HG03342 (cell line): ENCODE measurements around the gene EGFLAM.

Experiments
- ATAC-seq: cut with Tn5 transposase; IDR thresholded peaks from one replicate; pipeline ENCODE4 v1.9.1; 2021; ENCODE audit warnings: mild to moderate bottlenecking, moderate library complexity; ENCODE audit not compliant: unreplicated experiment

EGFLAM gene

GRCh38 chr5:38265546-38266179 lies 7.3 kb downstream of the EGFLAM start:
- peak; percentile 85 for ATAC-seq

GRCh38 chr5:38267372-38267771 lies 9.0 kb downstream of the EGFLAM start:
- ATAC-seq: no peak

GRCh38 chr5:38273626-38274025 lies 15.3 kb downstream of the EGFLAM start:
- ATAC-seq: no peak

- no peak for ATAC-seq
Measured at GRCh38 chr5:38274370-38274769, 16.0 kb downstream of the EGFLAM start.

DNA sequence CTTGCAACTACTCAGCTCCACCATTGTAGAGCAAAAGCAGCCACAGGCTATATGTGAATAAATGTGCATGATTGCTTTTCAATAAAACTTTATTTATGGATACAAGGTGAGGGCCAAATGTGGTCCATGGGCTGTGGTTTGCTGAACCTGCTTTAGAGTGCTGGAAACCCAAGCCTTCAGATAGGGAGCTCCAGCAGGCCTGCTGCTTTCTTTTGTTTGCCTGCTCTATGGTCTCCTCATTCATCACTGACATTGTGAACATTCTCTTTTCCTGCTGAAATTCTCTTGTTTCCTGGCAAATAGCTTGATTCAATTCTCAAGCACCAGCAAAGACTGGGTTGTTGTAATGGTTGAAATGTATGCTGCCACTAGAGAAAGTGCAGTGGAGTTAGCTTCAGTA lies 26.0 kb downstream of the EGFLAM start:
- no peak for ATAC-seq

GRCh38 chr5:38285226-38285625 lies 26.9 kb downstream of the EGFLAM start:
- ATAC-seq: no peak

- no peak for ATAC-seq
Measured at GRCh38 chr5:38286002-38286401, 27.6 kb downstream of the EGFLAM start.

DNA sequence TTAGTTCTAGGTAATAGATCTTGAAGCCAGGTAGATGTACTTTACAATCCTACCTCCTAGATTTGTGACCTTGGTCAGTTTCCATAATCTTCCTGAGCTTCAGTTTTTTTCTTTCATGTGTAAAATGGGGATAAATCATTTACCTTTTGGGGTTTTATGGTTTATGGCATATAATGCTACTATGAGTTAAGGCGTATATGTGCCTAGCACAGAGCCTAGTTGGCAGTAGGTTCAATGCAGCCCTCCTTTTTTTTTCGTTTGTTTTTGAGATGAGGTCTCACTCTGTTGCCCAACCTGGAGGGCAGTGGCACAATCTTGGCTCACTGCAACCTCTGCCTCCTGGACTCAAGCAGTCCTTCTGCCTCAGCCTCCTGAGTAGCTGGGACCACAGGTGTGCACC lies 28.8 kb downstream of the EGFLAM start:
- ATAC-seq: no peak

- ATAC-seq: no peak
Measured at GRCh38 chr5:38289457-38289856, 31.1 kb downstream of the EGFLAM start.

DNA sequence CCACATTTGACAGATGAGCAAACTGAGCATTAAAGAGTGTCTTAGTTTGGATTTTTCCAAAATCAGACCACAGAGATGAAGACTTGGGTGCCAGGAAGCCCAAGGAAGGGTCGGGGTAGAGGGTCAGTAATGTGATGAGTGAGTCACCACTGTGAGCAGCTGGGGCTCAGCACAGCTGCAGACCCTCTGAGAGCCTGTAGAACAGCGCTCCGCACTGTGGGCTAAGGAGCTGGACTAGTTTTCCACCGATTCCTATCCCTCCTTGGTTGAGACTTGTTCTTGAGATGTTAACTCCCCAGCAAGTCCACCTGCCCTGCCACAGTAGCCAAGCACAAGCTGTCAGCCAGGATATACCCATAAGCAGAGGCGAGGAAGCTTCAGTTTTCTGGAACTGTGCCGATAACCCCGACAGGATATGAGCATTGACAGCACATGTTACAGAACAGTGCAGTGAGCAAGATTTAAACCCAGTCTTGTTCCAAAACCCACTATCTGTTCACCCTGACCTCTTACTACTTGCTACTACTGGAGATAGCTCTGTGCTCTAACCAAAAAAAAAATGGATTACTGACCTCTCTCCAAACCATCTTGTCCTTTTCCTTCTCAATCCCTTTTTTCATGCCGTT lies 31.8 kb downstream of the EGFLAM start:
- no peak for ATAC-seq

DNA sequence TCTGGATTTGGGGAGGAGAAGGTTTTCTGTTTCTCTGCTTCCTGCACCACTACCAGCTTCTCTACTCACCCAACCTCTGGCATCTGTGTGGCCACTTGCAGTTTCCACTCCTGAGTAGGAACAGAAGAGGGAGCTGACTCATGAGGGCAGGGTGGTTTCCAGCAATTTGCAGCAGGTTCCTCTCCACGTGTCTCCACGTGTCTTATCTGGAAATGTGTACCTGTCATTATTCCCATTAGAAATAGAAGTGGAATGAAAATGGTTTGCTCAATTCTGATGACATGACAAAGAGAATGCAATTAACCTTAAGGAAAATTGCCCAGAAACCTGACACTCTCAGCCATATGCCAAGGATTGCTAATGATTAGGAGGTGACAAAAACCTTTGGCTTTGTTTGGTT lies 33.0 kb downstream of the EGFLAM start:
- no peak for ATAC-seq

GRCh38 chr5:38292228-38292627 lies 33.9 kb downstream of the EGFLAM start:
- no peak for ATAC-seq

DNA sequence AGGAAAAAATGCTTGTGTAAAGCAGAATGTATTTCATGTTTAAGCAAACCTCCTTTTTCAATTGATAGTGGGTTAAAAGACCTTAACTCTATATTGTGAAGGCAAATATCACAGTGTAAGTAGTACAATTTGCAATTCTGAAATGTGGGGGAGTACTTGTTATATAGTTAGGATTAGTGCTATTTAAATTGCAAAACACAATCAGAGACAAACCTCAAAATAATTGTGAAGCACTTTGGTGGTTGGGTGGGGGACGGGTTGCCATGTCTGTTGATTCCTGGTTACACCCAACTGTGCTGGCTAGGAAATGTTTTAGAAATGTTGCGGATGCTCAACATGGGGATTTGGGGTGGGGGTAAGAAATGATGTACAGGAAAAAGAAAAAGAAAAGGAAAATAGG lies 37.4 kb downstream of the EGFLAM start:
- ATAC-seq: no peak

DNA sequence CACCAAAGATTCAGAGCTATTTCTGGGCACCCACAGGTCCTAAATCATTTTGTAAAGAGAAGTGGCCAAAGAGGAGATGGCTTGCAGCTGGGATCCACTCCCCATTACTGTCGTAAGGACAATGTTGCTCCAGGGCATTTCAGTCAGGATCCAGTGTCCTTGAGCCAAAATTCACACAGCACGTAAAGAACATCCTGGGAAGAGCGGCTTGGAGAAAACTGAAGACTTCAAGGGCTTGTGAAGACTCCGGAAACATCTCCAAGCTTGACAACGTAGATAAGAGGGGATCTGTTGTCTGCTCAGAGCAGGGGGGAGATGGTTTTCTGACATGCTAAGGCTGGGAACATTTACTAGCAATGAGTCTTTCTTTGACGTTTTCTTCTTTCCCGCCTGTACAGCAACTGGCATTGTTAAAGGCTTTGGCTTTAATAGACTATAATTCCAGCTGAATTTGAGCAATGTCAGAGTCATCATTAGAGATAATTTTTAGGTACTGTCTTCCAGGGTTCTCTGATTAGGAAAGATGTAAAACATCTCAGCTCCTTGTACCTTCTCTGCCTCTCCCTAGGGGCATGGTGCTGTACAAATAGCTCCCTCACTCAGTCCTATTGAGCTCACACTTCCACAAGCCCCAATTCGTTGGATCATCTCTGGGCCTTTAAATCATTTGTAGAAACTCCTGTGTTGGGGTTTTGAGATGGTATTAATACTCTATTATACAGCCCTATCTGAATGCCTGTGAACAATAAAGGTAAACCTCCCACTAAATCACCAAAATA lies 39.7 kb downstream of the EGFLAM start:
- no peak for ATAC-seq

DNA sequence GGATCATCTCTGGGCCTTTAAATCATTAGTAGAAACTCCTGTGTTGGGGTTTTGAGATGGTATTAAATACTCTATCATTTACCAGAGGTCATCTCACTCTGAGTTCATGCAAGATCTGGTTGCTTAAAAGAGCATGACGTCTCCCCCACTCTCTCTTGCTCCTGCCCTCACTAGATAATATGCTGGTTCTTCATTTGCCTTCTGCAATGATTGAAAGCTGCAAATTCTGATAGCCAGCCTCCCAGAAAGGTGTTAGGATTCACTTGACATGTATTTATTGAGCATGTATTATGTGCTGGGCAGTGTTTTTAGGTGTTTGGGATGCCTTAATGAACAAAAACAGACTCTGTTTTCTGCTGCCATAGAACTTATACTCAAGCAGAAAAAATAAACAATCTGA lies 41.2 kb downstream of the EGFLAM start:
- ATAC-seq: no peak

- ATAC-seq: no peak
Measured at GRCh38 chr5:38305148-38305547, 46.8 kb downstream of the EGFLAM start.

GRCh38 chr5:38307845-38308244 lies 49.5 kb downstream of the EGFLAM start:
- no peak for ATAC-seq

GRCh38 chr5:38316544-38317224 lies 58.3 kb downstream of the EGFLAM start:
- no peak for ATAC-seq

GRCh38 chr5:38317868-38318267 lies 59.5 kb downstream of the EGFLAM start:
- no peak for ATAC-seq

GRCh38 chr5:38319491-38319890 lies 61.1 kb downstream of the EGFLAM start:
- ATAC-seq: no peak

GRCh38 chr5:38321978-38322377 lies 63.6 kb downstream of the EGFLAM start:
- no peak for ATAC-seq
